ENCODE results near the gene ITPRIPL1.

Gene ITPRIPL1

DNA sequence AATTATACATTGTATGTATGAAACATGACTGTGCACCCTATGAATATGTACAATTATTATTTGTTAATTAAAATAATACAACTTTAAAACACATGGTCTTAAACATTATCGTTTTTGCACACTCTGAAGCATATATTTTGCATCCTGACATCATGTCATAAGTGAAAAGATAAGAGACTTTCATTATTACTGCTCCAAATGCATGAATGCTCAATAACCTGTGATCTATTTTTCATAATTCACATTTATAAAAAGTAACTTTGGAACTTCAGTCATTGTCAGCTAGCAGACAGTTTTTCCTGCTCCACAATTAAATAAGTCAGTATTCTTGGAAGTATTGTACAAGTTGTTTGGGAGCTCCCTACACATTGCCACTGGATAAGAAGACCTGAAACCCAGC lies 1.3 kb upstream of the ITPRIPL1 start:
- DNase-seq, result no peak

DNA sequence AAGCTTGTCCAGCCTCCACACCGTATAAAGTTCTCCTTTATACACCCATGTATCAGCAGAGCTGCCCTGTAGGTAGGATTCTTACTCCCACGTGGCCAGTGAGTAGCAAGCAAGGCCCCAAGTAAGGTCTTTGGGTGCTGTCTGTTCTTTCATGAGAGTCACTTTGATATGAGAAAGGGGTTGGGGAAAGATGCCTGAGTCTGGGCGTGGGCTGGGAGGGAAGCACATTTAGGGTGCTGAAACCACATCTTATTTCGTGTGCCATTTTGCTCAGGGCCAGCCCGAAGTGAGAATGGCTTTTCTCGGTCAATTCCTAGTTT lies 436 bp upstream of the ITPRIPL1 start:
- no peak for DNase-seq

DNA sequence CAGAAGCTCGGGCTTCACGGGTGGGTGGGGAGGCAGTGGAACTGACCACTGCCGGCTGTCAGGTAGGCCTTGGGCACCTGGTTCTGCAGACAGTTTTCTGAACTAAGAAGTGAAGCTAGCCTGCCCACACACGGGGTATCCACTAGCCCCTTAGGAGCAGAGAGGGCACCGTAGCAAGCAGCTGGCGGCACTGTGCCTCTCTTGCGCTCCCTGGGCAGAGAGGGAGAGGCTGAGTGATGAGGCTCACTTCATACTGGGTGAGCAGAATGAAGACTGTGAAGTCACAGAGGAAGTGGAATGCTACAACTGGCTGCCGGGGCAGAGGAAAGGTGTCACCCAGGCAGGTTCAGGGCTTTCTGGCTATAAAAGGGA lies 753 bp downstream of the ITPRIPL1 start:
- peak; percentile 73 for DNase-seq

DNA sequence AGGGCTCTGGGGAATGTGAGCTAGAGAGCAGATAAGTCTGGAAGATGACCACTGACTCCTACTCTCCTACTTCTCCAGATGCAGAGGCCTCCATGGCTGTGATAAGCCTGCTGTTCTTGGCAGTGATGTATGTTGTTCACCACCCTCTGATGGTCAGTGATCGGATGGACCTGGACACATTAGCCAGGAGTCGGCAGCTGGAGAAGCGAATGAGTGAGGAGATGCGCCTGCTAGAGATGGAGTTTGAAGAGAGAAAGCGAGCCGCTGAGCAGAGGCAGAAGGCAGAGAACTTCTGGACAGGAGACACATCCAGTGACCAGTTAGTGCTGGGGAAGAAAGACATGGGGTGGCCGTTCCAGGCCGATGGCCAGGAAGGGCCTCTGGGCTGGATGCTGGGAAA lies 1.4 kb downstream of the ITPRIPL1 start:
- DNase-seq, result no peak

DNA sequence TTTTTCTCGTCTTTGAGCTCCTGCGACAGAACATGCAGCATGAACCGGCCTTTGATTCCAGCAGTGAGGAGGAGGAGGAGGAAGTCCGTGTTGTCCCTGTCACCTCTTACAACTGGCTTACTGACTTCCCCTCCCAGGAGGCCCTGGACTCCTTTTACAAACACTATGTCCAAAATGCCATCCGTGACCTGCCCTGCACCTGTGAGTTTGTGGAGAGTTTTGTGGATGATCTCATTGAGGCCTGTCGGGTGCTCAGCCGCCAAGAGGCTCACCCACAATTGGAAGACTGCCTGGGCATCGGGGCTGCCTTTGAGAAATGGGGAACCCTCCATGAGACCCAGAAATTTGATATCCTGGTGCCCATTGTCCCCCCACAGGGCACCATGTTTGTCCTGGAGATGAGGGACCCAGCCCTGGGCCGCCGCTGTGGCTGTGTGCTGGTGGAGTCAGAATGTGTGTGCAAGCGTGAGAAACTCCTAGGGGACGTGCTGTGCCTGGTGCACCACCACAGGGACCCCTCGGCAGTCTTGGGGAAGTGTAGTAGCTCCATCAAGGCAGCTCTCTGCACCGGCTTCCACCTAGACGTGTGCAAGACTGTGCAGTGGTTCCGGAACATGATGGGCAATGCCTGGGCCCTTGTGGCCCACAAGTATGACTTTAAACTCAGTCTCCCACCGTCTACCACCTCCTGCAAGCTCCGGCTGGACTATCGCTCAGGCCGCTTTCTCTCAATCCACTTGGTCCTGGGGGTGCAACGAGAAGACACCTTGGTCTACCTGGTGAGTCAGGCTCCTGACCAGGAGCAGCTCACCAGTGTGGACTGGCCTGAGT lies 2.1 kb downstream of the ITPRIPL1 start:
- DNase-seq, result no peak

DNA sequence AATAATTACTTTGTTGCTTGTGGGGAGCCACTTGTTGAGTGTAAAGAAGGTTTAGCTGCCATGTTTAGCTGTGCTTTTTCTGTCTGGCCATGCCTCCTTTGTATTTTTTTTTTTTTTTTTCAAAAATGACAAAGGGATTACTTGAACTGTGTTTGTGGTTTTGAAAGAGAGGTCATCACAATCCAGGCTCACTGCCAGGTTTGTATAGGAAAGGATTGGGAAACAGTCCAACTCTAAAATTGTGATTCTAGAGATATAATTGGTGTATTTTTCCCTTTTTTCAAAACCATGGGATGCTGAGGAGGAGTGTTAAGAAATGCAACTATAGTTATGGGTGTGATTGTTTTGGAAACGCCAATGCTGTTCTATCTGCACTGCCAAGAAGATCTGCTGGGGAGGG lies 4.3 kb downstream of the ITPRIPL1 start:
- DNase-seq, result no peak

DNA sequence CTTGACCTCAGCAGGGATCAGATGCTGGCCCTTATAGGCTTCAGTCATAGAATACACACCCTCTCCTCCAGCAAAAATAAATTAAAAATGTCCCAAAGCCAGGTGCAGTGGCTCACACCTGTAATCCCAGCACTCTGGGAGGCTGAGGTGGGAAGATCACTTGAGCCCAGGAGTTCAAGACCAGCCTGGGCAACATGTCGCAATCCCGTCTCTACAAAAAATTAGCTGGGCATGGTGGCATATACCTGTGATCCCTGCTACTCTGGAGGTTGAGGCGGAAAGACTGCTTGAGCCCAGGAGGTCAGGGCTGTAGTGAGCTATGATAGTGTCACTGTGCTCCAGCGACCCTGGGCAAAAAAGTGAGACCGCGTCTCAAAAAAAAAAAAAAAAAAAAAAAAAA lies 4.8 kb downstream of the ITPRIPL1 start:
- DNase-seq, result no peak

DNA sequence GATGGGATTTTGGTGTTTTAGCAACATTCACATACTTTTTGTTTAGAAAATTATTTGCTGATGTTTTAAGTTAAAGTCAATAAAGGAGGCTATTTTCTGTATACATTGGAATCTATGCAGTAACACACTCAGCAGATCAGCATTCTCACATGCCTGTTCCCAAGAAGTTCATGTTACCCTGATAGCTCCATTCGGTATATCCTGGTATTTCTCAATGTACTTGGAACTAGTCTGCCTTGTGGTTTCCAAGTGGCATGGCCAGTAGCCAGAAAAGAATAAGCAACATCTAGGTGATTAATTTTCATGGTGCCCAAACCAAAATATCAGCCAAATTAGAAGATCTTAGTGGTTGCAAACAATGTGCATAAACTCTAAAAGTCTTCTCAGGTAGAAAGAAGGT lies 5.3 kb downstream of the ITPRIPL1 start:
- DNase-seq, result no peak

DNA sequence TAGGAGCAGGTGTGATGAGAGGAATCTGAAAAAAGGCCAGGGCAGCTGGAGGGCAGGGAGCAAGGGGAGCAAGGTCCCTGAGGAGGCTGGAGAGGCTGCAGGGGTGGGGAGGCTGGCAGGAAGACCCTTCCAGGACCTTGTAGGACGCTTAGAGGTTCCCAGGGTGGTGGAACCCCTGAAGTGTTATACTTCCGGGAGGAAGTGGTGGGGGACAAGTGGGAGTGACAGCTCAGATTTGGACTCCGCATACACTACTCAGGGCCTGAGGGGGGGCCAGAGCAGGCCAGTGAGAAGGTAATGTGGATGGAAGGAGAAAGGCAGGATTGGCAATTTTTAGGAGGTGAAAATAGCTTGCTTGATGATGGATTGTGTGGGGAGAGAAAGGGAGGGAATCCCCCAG lies 8.6 kb downstream of the ITPRIPL1 start:
- no peak for DNase-seq

DNA sequence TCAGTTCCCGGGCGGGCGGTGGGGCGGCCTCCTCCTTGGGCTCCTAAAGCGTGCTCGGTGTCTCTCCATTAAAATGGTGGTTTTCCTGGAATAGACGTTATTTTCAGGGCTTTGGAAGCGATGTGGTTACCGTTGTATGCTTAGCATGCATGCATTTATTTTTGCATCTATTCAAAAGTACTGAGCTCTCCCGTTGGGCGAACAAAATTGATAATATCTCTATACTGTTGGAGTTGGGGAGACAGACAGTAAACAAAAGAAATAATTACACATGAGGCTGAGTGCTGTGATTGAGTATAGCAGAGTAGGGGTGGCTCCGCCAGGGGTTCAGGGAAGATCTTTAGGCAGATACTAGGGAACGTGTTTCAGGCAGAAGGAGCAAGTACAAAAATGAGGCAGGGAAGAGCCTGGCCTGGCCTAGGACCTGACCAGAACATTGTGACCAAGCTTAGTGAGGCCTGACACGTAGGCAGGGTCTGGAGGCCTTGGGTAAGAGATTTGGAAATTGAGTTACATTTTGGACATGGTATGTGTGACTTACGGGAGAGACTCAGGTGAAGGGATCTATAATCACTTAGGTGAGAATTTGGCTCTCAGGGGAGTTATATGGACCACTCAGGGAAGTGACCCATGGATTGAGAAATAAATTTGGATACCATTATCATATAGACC lies 11.1 kb downstream of the ITPRIPL1 start:
- no peak for DNase-seq

DNA sequence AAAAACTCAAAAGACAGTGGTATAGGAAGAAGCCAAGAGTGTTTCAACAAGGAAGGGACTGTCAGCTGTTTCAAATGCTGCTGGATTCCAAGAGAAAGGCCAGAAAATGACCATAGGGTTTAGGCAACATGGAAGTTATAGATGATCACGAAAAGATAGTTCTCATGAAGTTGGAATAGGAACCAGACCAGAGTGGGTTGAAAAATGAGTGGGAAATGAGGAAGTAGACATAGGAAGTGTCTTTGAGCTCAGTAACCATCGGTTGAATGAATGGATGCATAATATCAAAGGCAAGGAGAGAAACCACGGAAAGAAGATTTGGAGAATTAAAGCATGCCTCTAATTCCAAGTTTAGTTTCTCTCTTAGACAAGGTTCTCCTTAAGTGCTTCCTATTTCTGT lies 11.8 kb downstream of the ITPRIPL1 start:
- no peak for DNase-seq

DNA sequence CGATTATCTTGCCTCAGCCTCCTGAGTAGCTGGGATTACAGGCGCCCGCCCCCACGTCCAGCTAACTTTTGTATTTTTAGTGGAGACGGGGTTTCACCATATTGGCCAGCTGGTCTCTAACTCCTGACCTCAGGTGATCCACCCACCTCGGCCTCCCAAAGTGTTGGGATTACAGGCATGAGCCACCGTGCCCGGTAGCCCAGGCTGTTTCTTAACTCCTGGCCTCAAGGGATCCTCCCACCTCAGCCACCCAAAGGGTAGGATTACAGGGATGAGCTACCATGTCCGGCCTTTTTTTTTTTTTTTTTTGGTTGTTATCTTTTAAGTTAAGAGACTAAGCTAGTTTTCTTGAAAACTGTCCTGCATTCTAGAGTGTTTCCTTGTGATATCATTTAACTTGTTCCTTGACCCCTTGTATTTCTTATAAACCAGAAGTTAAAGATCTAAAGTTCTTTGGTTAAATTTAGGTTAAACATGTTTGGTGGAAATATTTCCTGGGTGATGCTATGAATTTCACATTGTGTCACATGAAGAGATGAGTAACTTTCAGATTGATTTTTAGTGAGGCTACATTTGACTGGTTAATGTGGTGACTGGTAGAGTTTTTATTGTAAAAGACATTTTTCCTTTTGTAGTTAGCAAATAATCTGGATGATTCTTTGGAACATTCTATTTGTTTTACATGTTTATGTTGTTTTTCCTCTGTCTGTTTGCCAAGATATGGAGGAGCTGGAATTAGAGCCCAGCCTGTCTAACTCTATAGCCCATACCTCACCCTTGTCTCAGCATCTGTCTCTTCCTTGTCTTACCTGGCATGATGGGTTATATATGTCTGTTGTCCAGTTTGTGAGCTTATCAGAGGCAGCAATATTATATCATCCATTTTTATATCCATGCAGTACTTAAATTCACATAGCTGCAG lies 15.6 kb downstream of the ITPRIPL1 start:
- DNase-seq, result no peak

DNA sequence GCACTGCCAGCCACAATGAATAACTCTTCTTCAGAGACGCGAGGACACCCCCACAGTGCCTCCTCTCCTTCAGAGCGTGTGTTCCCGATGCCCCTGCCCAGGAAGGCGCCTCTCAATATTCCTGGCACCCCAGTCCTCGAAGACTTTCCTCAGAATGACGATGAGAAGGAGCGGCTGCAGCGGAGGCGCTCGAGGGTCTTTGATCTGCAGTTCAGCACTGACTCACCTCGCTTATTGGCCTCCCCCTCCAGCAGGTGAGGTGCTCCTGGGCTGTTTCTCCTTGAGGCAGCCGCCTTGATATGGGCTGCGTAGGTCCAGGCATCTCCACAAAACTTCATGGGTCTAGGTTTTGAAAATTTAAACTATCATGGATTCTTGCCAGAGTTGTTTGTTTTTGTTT lies 16.5 kb downstream of the ITPRIPL1 start:
- DNase-seq, result no peak

DNA sequence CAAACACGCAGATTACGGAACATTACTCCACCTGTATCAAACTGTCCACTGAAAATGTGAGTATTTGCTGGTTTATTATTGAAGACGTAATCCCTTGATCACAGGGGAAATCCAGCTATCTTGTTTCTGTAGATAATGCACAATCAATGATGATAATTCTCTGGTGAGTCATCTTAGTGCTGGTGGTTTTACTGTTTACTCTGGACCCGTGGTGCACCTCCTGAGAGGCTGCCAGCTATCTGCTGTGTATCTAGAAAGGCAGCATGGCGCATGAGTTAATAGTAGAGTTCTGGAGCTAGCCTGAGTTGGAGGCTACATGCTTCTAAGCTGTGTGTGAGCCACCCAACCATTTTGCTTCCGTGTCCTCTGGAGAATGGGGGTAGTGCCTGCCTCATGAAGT lies 17.0 kb downstream of the ITPRIPL1 start:
- no peak for DNase-seq

DNA sequence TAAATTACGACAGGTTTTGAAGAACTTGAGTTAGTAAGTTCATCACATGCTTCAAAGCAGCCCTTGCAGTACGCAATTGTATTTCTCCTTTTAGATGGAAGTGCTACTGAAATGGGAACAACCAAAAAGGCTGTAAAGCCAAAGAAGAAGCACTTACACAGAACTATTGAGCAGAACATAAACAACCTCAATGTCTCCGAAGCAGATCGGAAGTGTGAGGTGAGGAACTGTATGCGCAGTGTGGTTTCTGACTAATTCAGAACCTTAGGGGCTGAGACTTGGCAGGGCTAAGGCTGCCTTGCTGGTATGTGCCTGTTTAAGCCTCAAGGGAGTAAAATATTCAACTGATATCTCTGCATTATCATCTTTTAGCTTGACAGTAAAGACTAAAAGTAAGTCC lies 18.9 kb downstream of the ITPRIPL1 start:
- DNase-seq, result no peak

DNA sequence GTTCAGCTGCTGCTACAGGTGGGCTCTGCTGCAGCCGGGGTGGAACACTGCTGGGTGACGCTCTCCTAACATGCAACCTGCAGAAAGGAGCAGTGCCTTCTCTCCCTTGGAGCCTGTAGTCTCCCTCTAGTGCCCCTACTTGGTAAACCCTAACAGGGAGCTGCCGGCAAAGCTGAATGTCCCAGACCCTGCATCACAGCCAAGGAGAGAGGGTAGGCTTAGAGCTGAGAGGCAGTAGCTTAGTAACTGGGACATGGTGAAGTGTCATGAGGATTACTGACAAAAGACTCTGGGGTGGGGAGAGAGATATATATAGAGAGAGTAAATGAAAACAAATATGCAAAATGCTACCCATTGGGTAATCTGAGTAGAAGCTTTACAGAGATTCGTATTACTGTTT lies 20.3 kb downstream of the ITPRIPL1 start:
- DNase-seq, result no peak

DNA sequence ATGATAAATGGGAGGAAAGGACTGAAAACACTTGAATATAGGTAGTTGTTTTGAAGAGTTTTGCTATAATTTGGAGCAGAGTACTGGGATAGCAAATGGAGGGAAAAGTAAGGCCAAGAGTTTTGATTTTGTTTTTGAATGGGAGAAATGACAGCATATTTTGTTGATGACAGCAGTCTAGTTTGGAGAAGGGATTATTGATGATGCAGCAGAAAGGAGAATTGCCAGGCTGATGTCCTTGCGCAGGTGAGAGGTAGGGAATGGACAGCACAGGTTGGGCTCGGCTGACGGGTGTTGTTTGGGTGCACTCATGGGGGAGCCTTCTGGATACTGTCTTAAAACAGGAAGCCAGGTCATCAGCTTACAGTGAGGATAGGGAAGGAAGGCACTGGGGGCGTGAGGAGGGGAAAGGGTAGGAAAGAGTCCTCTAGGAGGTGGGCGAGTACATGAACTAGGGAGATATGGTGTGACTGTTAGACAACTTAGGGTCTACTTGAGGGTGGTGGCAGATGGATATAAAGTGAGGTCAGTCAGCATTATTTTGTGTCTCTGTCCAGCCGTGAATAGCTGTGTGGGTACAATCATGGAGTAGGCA lies 20.8 kb downstream of the ITPRIPL1 start:
- DNase-seq, result no peak

DNA sequence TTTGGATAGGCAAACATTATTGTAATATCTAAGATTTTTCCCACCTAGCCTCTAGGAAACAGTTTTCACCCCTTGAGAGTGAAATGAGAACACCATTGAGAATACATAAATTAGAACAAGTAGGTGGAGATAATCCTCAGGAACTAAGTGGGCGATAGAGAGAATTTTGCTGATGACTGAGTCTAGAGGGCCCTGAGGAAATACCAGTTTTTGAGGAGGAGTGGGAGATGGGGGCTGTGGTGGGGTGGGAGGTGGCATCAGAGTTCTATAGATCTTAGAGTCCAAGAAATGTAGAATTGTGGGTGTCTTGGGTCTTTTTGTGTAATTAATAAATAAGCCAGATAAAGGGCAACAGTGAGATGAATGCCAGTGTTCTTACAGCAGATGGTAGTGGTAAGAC lies 22.3 kb downstream of the ITPRIPL1 start:
- no peak for DNase-seq

DNA sequence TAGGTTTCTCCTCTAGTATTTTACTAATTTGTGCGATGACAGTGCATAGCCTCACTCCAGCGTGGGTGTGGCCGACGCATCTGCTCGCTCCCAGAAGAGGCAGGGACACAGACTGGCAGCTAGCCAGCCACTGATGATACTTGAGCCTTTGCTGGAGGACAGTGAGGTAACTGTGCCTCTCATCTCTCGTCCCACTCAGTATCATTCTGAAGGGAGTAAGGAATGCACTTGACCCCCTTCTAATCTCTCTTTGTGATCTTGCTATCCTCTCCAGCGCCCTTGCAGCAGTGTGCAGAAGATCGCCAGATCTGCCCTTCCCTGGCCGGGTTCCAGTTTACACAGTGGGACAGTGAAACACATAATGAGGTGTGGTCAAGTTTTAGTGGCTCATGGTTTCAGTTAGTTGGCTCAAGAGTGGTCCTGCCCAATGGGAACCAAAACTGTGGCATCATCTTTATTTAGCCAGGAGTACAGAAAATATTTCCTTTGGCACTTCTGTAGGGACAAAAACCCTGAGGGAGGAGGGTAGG lies 28.0 kb downstream of the ITPRIPL1 start:
- DNase-seq, result no peak

DNA sequence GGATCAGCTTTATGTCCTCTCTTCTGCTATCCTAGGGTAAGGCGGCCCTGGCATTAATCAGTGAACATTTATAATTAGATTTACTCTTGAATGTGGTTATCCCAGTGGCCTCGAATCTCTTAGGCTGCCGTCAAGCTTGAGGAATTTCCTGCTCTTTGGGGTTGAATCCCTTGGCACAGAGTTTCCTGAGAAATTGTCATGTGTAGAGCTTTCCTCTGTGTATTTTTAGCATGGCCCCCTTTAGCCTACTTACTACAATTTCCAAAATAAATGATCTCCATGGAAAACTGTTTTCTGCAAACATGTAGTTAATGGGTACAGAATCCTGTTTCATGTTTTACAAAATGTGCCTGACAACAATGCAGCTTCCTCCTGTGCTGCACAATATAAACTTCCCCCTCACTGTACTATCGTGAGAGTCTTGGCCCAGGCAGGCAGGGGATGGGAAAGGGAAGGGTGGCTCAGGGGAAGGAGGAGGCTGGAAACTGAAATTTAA lies 28.5 kb downstream of the ITPRIPL1 start:
- DNase-seq, result no peak

DNA sequence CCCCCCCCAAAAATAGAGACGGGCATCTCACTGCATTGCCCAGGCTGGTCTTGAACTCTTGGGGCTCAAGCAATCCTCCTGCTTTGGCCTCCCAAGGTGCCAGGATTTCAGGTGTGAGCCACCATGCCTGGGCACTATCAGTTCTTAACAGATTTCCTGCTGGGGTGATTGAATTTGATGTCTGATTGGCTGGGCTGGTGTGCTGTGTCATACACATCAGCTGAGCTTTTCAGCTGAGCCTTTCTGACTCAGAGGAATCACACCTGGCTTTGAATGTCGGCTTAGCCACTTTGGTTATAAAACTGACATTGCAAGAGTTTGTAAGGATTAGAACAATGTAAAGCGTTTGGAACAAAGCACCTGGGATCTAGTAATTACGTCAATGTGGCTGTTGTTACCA lies 29.4 kb downstream of the ITPRIPL1 start:
- no peak for DNase-seq

DNA sequence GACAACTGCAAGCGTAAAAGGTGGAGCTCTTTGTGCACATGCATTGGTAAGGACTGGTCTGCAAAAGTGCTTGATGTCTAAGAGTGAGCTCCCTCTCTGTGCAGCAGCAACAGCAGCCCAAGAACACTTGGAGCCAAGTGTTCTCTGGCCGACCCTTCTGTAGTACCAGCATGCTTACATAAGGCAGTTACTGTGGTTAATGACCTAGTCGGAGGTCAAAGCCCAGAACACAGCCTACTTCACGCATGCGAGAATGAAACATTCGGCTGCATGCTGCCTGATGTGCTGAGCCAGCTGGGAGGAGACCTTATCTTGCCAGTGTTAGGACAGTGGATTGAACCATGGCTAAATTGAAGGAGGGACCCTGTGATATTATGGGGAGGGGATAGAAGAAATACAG lies 31.8 kb downstream of the ITPRIPL1 start:
- DNase-seq, result no peak

DNA sequence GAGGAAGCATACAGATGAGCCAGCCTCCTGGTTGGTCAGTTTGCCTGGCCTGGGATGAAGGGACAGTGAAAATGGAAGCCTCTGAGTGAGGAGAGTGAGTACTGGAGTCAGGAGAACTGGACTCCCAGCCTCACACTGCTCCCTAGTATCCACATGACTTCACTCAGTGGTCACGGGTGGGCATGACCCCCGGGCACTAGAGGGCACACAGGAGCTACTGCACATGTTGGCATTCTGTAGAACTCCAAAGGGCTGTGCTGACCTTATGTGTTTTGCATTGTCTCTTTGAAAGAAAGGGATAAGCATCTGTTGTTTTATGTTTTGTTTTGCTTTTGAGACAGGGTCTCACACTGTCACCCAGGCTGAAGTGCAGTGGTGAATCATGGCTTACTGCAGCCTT lies 34.2 kb downstream of the ITPRIPL1 start:
- no peak for DNase-seq
